Omental fat pad (tissue), 4 donors: ENCODE results near the gene SIL1. TPM values are rescaled to one million over a fixed set of nuclear protein-coding genes. Genes with fewer than 3 reads are reported as not detected.
"Not testable (repeated sequence)": the region's sequence is repeated elsewhere in the genome, so short reads cannot be mapped to it uniquely, and the experiment has no call there.

Experiments used
- ATAC-seq: fragments of 150-250 bp; one replicate; pipeline ENCODE4 v1.9.1; 2016; ENCODE audit warnings: mild to moderate bottlenecking, moderate library complexity; ENCODE audit not compliant: low FRiP score
- DNase-seq: peaks from one replicate; pipeline ENCODE4 v3.0.0-alpha.2; 2019; ENCODE audit warnings: low spot score
- CTCF ChIP-seq, 3 donors: fragments of 450-650 bp; IDR thresholded peaks; one replicate each; pipeline ENCODE4 v1.5.1; 2016 to 2017; ENCODE audit warnings: antibody characterized with exemption in 3 of 3, mild to moderate bottlenecking in 3 of 3, moderate library complexity in 2 of 3
- total RNA-seq, 4 donors: library from RNA; depleted of rRNA; stranded (reverse); fragments of >200 nt; gene quantifications; one replicate each; pipeline ENCODE4 v1.1.0, GENCODE V29; 2016

Gene SIL1
- total RNA-seq, 4 donors from 2014 or later = 34.7 to 66.0 (median 38.9) TPM

GRCh38 chr5:139014726-139015125 is 183.4 kb downstream of the SIL1 start:
- TF ChIP-seq CTCF (IDR thresholded peaks at IDR 0.05) = no peak
- ATAC-seq = peak; percentile 48

GRCh38 chr5:139012176-139012575 is 186.0 kb downstream of the SIL1 start:
- TF ChIP-seq CTCF (IDR thresholded peaks at IDR 0.05) = no peak
- DNase-seq (no peak), ATAC-seq (no peak)

More at GRCh38 chr5:139014726-139015125, 183.4 kb downstream of the SIL1 start:
- no peak for DNase-seq

- not testable (repeated sequence) for DNase-seq, ATAC-seq
Measured at GRCh38 chr5:139011156-139011555, 187.0 kb downstream of the SIL1 start.

GRCh38 chr5:139004374-139005307 is 193.5 kb downstream of the SIL1 start:
- TF ChIP-seq CTCF (IDR thresholded peaks at IDR 0.05) = no peak
- DNase-seq = no peak
- no peak for ATAC-seq

- no peak for DNase-seq
- ATAC-seq = no peak
- TF ChIP-seq CTCF (IDR thresholded peaks at IDR 0.05) = no peak
Measured at GRCh38 chr5:138999674-139000073, 198.5 kb downstream of the SIL1 start.

GRCh38 chr5:138998521-138998920 is 199.6 kb downstream of the SIL1 start:
- no peak for TF ChIP-seq CTCF (IDR thresholded peaks at IDR 0.05)
- ATAC-seq (no peak), DNase-seq (no peak)

- no peak for DNase-seq
- TF ChIP-seq CTCF (IDR thresholded peaks at IDR 0.05) = no peak
- no peak for ATAC-seq
Measured at GRCh38 chr5:138996120-138996519, 202.0 kb downstream of the SIL1 start.
